HepG2 (cell line): ENCODE results near the gene LINS1. TPM values are rescaled to one million over a fixed set of nuclear protein-coding genes. Genes with fewer than 3 reads are reported as not detected.

ENCODE experiments used
- CENPT ChIP-seq: sonication (generic); formaldehyde crosslinking; IDR thresholded peaks from 2 replicates; pipeline ENCODE4 v1.8.0; 2022; ENCODE audit warnings: low read depth, mild to moderate bottlenecking, moderate library complexity, missing genetic modification reagents
- KLF9 ChIP-seq: IDR thresholded peaks from 2 replicates; pipeline ENCODE4 v1.6.1; 2016; ENCODE audit warnings: low read depth
- MAFK ChIP-seq, 2 experiments: IDR thresholded peaks in 1 of 2; conservative IDR thresholded peaks in 1 of 2; 2 replicates each; pipeline ENCODE4 v1.6.1; 2011; ENCODE audit warnings: improper control_type of control experiment in 2 of 2, low read length in 2 of 2
- MED13 ChIP-seq: sonication (generic); formaldehyde crosslinking; IDR thresholded peaks from 2 replicates; pipeline ENCODE4 v1.5.0; 2020; ENCODE audit warnings: missing genetic modification reagents
- NPAS2 ChIP-seq: sonication (generic); formaldehyde crosslinking; IDR thresholded peaks from 2 replicates; pipeline ENCODE4 v1.8.0; 2022; ENCODE audit warnings: mild to moderate bottlenecking, missing genetic modification reagents, borderline replicate concordance
- SCMH1 ChIP-seq: sonication (generic); formaldehyde crosslinking; IDR thresholded peaks from 2 replicates; pipeline ENCODE4 v1.9.0; 2021; ENCODE audit warnings: missing genetic modification reagents, mild to moderate bottlenecking, borderline replicate concordance
- SRSF4 ChIP-seq: fragments of 200-400 bp; formaldehyde crosslinking; IDR thresholded peaks from one replicate; pipeline ENCODE4 v1.6.1; 2018; ENCODE audit warnings: mild to moderate bottlenecking, low read depth, low read length, moderate library complexity; ENCODE audit not compliant: poor library complexity, severe bottlenecking
- STAT5B ChIP-seq: sonication (generic); formaldehyde crosslinking; IDR thresholded peaks from 2 replicates; pipeline ENCODE4 v1.4.0; 2020; ENCODE audit warnings: missing genetic modification reagents
- ZNF20 ChIP-seq: sonication (generic); formaldehyde crosslinking; IDR thresholded peaks from 2 replicates; pipeline ENCODE4 v1.4.0; 2020; ENCODE audit warnings: mild to moderate bottlenecking, moderate library complexity, missing genetic modification reagents
- ZNF224 ChIP-seq: sonication (generic); formaldehyde crosslinking; IDR thresholded peaks from 2 replicates; pipeline ENCODE4 v1.5.0; 2020; ENCODE audit warnings: mild to moderate bottlenecking, missing genetic modification reagents
- ZNF251 ChIP-seq: sonication (generic); formaldehyde crosslinking; IDR thresholded peaks from 2 replicates; pipeline ENCODE4 v1.9.0; 2021; ENCODE audit warnings: mild to moderate bottlenecking, missing genetic modification reagents
- ZNF720 ChIP-seq: sonication (generic); formaldehyde crosslinking; IDR thresholded peaks from 2 replicates; pipeline ENCODE4 v1.4.0; 2020; ENCODE audit warnings: missing genetic modification reagents
- ZNF841 ChIP-seq: sonication (generic); formaldehyde crosslinking; IDR thresholded peaks from 2 replicates; pipeline ENCODE4 v1.8.1; 2023; ENCODE audit warnings: missing genetic modification reagents, borderline replicate concordance
- polyA plus RNA-seq, 8 experiments: library from polyadenylated mRNA; depleted of rRNA in 3 of 8; stranded (reverse) in 7 of 8; unstranded in 1 of 8; fragments of >200 nt; fragmentation: Illumina TruSeq in 4 of 8; extraction: Trizol in 4 of 8; gene quantifications; 2 replicates each; pipeline versions ENCODE4 v1.2.1 to v1.2.3, GENCODE V29; 2011 to 2016; ENCODE audit warnings: low read depth in 4 of 8, missing spikeins in 1 of 8, mixed read lengths in 1 of 8; ENCODE audit not compliant: insufficient read depth in 1 of 8
- total RNA-seq, 5 experiments: library from RNA; depleted of rRNA; stranded (reverse); fragments of >200 nt; fragmentation: Illumina TruSeq; extraction: Trizol; gene quantifications; 2 replicates each; pipeline ENCODE4 v1.2.3, GENCODE V29; 2016; ENCODE audit warnings: low read depth in 1 of 5
- TF ChIP-seq, protein P1 (sequence below): sonication (generic); formaldehyde crosslinking; IDR thresholded peaks from 2 replicates; pipeline ENCODE4 v1.4.0; 2020; ENCODE audit warnings: low read depth, mild to moderate bottlenecking, missing genetic modification reagents
- TF ChIP-seq, protein P2 (sequence below), 2 experiments: fragments of 450-650 bp in 1 of 2; sonication (generic) in 1 of 2; formaldehyde crosslinking; IDR thresholded peaks; 2 replicates each; pipeline versions ENCODE4 v1.5.0 to v1.8.0; 2020 to 2022; ENCODE audit warnings: mild to moderate bottlenecking in 1 of 2, missing genetic modification reagents in 1 of 2
- TF ChIP-seq, protein P3 (sequence below): sonication (generic); formaldehyde crosslinking; IDR thresholded peaks from 2 replicates; pipeline ENCODE4 v1.4.0; 2020; ENCODE audit warnings: mild to moderate bottlenecking, missing genetic modification reagents, borderline replicate concordance
- TF ChIP-seq, protein P4 (sequence below): IDR thresholded peaks from 2 replicates; pipeline ENCODE4 v1.6.1; 2012; ENCODE audit warnings: inconsistent platforms
- TF ChIP-seq, protein P5 (sequence below): sonication (generic); formaldehyde crosslinking; IDR thresholded peaks from 2 replicates; pipeline ENCODE4 v1.4.0; 2020; ENCODE audit warnings: missing genetic modification reagents, borderline replicate concordance

Gene LINS1
- total and polyA plus RNA-seq, 2 of the 13 experiments (the other 11 are each of a cell fraction or from before 2014, with no cell fraction given) = 9.8 to 10.4 TPM

DNA sequence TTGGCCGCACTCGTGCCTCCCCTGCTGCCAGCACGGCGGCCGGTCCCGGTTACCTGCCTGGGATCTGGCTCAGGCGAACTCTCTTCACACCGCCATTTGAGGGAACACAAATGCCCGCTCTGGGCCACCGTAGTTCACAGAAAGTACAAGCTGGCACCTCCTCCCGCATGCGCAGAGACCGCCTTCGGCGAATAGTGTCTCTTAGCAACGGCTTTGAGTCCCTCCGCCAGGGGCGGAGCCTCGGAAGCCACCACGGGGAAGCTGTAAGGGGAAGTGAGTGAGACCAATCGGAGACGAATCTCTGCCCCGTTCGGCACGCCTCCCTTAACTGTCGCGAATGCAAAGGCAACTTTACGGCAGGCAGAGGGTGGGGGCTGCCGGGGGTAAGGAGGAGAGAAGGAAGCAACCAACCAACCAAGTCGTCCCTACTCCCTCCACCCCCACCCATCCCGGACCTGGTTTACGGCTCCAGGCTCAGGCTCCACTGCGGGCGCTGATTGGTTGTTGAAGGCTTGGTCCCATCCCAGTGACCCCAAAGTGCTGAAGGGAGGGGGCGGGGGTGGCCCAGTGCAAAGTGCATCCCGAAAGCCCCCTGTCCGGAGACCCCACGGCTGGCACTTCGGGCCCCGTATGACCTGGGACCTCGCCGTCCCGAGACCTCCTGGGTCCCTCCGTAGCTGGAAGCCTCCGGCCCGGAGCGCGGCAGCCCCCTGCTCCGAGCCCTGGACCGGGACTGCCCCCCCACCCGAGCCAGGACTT is at the start of gene LINS1, which contains the start of gene ASB7 (continued):
- TF ChIP-seq, protein P1, sequence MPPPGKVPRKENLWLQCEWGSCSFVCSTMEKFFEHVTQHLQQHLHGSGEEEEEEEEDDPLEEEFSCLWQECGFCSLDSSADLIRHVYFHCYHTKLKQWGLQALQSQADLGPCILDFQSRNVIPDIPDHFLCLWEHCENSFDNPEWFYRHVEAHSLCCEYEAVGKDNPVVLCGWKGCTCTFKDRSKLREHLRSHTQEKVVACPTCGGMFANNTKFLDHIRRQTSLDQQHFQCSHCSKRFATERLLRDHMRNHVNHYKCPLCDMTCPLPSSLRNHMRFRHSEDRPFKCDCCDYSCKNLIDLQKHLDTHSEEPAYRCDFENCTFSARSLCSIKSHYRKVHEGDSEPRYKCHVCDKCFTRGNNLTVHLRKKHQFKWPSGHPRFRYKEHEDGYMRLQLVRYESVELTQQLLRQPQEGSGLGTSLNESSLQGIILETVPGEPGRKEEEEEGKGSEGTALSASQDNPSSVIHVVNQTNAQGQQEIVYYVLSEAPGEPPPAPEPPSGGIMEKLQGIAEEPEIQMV = 0 out of 2 replicates have a peak, but pooled peaks have one; percentile 21
- TF ChIP-seq ZNF841 (CRISPR knock-in tag) (no peak), ZNF224 (CRISPR knock-in tag) (no peak), MED13 (CRISPR knock-in tag) (no peak), STAT5B (CRISPR knock-in tag) (no peak), ZNF720 (CRISPR knock-in tag) (no peak), NPAS2 (CRISPR knock-in tag) (no peak), ZNF20 (CRISPR knock-in tag) (no peak), CENPT (no peak), SCMH1 (CRISPR knock-in tag) (no peak), MAFK (conservative IDR thresholded peaks at IDR 0.05 in 1 of 2, IDR thresholded peaks at IDR 0.05 in 1 of 2; ENCODE audit: low read length in 2 of 2) (0 out of 4 replicates have a peak, but pooled peaks of 1 of the 2 experiments have one; percentile 5), SRSF4 (no peak), ZNF251 (CRISPR knock-in tag) (0 out of 2 replicates have a peak, but pooled peaks have one; percentile 64), KLF9 (0 out of 2 replicates have a peak, but pooled peaks have one; percentile 18)
- TF ChIP-seq, protein P2, sequence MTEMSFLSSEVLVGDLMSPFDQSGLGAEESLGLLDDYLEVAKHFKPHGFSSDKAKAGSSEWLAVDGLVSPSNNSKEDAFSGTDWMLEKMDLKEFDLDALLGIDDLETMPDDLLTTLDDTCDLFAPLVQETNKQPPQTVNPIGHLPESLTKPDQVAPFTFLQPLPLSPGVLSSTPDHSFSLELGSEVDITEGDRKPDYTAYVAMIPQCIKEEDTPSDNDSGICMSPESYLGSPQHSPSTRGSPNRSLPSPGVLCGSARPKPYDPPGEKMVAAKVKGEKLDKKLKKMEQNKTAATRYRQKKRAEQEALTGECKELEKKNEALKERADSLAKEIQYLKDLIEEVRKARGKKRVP (CRISPR knock-in tag; IDR thresholded peaks at IDR 0.05) = no peak
- TF ChIP-seq, protein P3, sequence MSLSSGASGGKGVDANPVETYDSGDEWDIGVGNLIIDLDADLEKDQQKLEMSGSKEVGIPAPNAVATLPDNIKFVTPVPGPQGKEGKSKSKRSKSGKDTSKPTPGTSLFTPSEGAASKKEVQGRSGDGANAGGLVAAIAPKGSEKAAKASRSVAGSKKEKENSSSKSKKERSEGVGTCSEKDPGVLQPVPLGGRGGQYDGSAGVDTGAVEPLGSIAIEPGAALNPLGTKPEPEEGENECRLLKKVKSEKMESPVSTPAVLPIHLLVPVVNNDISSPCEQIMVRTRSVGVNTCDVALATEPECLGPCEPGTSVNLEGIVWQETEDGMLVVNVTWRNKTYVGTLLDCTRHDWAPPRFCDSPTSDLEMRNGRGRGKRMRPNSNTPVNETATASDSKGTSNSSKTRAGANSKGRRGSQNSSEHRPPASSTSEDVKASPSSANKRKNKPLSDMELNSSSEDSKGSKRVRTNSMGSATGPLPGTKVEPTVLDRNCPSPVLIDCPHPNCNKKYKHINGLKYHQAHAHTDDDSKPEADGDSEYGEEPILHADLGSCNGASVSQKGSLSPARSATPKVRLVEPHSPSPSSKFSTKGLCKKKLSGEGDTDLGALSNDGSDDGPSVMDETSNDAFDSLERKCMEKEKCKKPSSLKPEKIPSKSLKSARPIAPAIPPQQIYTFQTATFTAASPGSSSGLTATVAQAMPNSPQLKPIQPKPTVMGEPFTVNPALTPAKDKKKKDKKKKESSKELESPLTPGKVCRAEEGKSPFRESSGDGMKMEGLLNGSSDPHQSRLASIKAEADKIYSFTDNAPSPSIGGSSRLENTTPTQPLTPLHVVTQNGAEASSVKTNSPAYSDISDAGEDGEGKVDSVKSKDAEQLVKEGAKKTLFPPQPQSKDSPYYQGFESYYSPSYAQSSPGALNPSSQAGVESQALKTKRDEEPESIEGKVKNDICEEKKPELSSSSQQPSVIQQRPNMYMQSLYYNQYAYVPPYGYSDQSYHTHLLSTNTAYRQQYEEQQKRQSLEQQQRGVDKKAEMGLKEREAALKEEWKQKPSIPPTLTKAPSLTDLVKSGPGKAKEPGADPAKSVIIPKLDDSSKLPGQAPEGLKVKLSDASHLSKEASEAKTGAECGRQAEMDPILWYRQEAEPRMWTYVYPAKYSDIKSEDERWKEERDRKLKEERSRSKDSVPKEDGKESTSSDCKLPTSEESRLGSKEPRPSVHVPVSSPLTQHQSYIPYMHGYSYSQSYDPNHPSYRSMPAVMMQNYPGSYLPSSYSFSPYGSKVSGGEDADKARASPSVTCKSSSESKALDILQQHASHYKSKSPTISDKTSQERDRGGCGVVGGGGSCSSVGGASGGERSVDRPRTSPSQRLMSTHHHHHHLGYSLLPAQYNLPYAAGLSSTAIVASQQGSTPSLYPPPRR (CRISPR knock-in tag) = 0 out of 2 replicates have a peak, but pooled peaks have one; percentile 34
- TF ChIP-seq, protein P4, sequence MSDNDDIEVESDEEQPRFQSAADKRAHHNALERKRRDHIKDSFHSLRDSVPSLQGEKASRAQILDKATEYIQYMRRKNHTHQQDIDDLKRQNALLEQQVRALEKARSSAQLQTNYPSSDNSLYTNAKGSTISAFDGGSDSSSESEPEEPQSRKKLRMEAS = peak; percentile 7; the same call in 1 of the 2 replicates
- TF ChIP-seq, protein P5, sequence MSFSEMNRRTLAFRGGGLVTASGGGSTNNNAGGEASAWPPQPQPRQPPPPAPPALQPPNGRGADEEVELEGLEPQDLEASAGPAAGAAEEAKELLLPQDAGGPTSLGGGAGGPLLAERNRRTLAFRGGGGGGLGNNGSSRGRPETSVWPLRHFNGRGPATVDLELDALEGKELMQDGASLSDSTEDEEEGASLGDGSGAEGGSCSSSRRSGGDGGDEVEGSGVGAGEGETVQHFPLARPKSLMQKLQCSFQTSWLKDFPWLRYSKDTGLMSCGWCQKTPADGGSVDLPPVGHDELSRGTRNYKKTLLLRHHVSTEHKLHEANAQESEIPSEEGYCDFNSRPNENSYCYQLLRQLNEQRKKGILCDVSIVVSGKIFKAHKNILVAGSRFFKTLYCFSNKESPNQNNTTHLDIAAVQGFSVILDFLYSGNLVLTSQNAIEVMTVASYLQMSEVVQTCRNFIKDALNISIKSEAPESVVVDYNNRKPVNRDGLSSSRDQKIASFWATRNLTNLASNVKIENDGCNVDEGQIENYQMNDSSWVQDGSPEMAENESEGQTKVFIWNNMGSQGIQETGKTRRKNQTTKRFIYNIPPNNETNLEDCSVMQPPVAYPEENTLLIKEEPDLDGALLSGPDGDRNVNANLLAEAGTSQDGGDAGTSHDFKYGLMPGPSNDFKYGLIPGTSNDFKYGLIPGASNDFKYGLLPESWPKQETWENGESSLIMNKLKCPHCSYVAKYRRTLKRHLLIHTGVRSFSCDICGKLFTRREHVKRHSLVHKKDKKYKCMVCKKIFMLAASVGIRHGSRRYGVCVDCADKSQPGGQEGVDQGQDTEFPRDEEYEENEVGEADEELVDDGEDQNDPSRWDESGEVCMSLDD = no peak; the same call in 1 of the 2 replicates
